ENCODE data around the gene PTPN13. TPM values are rescaled to one million over a fixed set of nuclear protein-coding genes. Genes with fewer than 3 reads are reported as not detected.

Gene PTPN13
- total RNA-seq, 3 donors from 2014 or later: 0.89 to 2.2 (median 0.92) TPM

DNA sequence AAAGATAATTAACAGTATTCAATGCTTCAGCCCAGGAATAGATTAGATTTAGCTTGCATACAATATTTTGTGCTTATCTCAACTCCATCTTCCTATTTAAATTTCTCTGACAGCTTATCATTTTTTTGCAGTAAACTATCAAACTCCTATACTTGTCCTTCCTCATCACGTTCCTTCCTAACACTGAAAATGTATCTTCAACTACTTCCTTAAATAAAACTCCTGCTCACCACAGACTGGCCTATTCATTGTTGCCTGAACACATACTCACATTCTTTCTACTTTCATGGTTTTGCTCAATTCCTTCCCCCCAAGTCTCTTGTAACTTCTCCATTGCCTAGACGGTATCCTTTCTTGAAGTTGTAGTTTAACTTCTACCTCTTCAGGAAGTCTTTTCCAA is 28.5 kb upstream of the PTPN13 start:
- H3K36me3 Mint-ChIP-seq (ENCODE audit: insufficient read depth): no peaks in the 10 kb centered on the region
- no peak for ATAC-seq
- H3K9me3 Mint-ChIP-seq: no peaks in the 10 kb centered on the region
- no peak overlapping the region for H3K4me3 Mint-ChIP-seq
- peaks cover 4% of the 10 kb centered on the region for H3K27me3 Mint-ChIP-seq (ENCODE audit: low read depth)
- no peak for DNase-seq
- H3K4me1 Mint-ChIP-seq (ENCODE audit: low read depth): no peaks in the 10 kb centered on the region

DNA sequence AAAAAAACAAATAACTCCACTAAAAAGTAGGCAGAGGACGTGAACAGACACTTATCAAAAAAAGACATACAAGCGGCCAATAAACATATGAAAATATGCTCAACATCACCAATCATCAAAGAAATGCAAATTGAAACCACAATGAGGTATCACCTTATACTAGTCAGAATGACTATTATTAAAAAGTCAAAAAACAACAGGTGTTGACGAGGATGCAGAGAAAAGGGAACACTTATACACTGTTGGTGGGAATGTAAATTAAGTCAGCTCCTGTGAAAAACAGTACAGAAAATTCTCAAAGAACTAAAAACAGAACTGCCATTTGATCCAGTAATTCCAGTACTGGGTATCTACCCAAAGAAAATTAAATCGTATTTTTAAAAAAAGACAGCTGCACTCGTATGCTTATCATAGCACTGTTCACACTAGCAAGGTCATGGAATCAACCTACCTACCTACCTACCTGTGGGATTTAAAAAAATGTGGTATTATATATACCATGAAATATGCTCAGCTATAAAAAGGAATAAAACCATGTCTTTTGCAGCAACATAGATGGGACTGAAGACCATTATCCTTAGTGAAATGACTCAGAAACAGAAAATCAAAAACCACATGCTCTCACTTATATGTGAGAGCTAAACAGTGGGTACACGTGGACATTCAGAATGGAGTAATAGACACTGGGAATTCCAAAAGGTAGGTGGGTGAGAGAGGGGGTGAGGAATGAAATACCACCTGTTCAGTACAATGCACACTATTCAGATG is 24.8 kb upstream of the PTPN13 start:
- Mint-ChIP-seq H3K4me1 (ENCODE audit: low read depth) (no peaks in the 10 kb centered on the region), H3K4me3 (no peak overlapping the region), H3K27me3 (ENCODE audit: low read depth) (no peaks in the 10 kb centered on the region), H3K9me3 (no peaks in the 10 kb centered on the region), H3K36me3 (ENCODE audit: insufficient read depth) (no peaks in the 10 kb centered on the region)
- peak in 1 of 2 donors; percentile 35 for ATAC-seq
- no peak for DNase-seq

DNA sequence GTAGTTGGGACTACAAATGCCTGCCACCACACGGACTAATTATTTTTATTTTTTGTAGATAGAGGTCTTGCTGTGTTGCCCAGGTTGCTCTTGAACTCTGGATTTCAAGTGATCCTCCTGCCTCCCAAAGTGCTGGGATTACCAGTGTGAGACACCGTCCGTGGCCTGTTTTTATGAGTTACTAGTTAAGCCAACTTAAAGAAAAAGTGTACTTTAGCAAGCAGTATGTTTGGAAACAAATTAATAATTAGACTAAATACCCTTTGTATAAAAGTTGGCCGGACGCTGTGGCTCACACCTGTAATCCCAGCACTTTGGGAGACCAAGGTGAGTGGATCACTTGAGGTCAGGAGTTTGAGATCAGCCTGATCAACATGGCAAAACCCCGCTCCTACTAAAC is 14.2 kb upstream of the PTPN13 start:
- Mint-ChIP-seq H3K9me3 (no peaks in the 10 kb centered on the region), H3K27me3 (ENCODE audit: low read depth) (peaks cover 1% of the 10 kb centered on the region), H3K36me3 (ENCODE audit: insufficient read depth) (no peaks in the 10 kb centered on the region), H3K4me1 (ENCODE audit: low read depth) (no peaks in the 10 kb centered on the region), H3K4me3 (no peak overlapping the region)
- ATAC-seq: no peak
- no peak for DNase-seq

DNA sequence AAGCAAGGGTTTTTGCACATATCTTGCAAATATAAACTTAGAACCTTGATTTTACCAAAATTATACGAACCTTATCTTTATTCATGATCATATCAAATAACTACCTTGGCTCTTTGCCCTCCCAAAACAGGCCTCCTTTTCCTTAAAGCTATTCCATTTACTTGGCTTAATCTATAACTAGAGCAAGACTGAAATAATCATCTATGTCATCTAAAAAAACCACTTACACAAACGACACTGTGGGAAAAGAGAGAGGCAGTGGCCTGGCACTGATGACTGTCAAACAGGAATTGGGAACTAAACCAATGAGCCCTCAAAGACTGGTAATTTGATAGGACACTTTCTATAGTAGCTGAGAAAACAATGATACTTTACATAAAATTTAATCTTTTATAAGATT is 11.7 kb upstream of the PTPN13 start:
- Mint-ChIP-seq H3K4me3 (no peak overlapping the region), H3K9me3 (no peaks in the 10 kb centered on the region), H3K4me1 (ENCODE audit: low read depth) (no peaks in the 10 kb centered on the region), H3K27me3 (ENCODE audit: low read depth) (no peaks in the 10 kb centered on the region), H3K36me3 (ENCODE audit: insufficient read depth) (no peaks in the 10 kb centered on the region)
- DNase-seq (no peak), ATAC-seq (no peak)

DNA sequence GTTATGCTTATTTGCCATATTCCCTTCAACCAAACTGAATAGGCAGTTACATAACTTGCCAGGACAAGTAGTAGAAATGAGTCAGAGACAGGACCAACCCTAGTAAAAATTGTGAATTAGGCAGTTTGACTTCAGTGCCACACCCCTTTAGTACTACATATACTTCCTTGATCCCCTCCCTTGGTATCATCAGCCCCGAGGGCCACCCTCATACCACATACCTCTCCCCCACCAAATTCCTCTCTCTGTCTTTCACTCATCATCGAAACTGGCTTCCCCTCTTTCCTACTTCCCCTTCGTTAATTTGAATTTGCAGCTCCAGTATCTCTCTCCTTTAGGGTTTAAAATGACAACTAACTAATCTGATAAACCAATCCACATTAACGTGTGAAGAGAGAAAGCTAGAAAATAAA is 7.9 kb upstream of the PTPN13 start:
- ATAC-seq (no peak), DNase-seq (no peak)
- no peaks in the 10 kb centered on the region for H3K27me3 Mint-ChIP-seq (ENCODE audit: low read depth)
- no peaks in the 10 kb centered on the region for H3K36me3 Mint-ChIP-seq (ENCODE audit: insufficient read depth)
- H3K9me3 Mint-ChIP-seq: no peaks in the 10 kb centered on the region
- no peaks in the 10 kb centered on the region for H3K4me1 Mint-ChIP-seq (ENCODE audit: low read depth)
- no peak overlapping the region for H3K4me3 Mint-ChIP-seq

DNA sequence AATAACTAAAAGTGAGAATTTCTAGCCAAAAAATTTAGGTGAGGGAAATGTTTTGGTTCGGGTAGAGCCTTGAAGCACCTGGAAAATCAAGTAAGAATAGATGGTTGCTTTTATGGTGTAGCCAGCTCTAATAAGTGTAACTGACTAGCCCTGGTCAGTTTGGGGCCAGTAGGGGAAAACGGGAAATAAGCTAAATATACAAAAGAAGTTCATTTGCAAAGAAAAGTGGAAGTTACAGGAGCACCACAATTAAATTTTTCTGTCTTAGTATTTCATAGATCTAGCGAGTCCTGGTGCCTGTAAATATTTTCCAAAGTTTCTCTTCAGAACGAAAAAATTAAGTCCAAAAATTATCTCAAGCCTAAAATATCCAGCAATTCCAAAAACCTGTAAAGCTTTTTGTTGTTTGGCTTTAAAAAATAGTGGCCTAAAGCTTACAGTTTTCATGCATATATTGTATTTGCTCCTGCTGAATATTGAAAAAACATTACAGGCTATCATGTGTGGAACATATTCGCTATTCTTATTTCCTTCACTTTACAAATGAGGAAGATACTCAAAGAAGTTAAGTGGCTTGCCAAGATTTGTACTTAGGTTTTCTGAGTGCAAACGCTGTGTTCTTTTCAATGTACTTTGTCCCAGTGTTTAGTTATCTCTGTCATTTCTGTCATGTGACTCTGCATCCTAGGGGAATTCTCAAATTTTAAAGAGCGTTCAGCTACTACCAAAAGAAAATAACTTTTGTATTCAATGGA is 7.3 kb upstream of the PTPN13 start:
- Mint-ChIP-seq H3K9me3 (no peaks in the 10 kb centered on the region), H3K4me3 (no peak overlapping the region), H3K4me1 (ENCODE audit: low read depth) (no peaks in the 10 kb centered on the region), H3K27me3 (ENCODE audit: low read depth) (no peaks in the 10 kb centered on the region), H3K36me3 (ENCODE audit: insufficient read depth) (no peaks in the 10 kb centered on the region)
- ATAC-seq (no peak), DNase-seq (no peak)

DNA sequence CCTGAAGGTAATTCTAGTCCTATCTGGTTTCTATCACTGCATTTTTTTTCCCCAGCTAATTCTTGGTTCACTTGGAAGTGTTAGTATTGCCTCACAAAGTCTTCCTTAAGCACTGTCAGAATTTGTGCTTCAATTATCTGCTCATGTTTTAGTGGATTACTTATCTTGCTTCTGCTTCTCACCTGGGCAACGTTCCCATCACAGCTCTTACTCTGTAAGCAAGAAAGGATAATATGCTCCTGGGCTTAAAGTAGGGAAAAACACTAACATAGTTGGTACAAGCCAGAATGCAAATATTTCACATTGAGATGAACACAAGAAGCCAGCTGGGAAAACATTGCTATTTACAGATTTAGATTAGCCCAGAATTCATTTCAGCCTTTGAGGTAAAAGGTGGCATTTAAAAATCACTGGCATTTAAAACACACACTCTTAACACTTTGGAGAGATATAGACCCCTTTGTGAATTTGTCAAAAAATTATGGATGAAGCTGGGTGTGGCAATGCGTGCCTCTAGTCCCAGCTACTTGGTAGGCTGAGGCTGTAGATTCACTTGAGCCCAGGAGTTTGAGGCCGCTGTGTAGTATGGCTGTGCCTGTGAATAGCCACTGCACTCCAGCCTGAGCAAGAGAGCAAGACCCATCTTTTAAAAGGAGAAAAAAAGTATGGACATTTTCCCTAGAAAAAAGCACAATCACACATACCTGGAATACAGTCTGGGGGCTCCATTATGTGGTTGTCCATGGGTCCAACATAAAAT is 6.6 kb upstream of the PTPN13 start:
- Mint-ChIP-seq H3K4me1 (ENCODE audit: low read depth) (no peaks in the 10 kb centered on the region), H3K4me3 (no peak overlapping the region), H3K9me3 (no peaks in the 10 kb centered on the region), H3K36me3 (ENCODE audit: insufficient read depth) (no peaks in the 10 kb centered on the region), H3K27me3 (ENCODE audit: low read depth) (peaks cover 5% of the 10 kb centered on the region)
- ATAC-seq (no peak), DNase-seq (no peak)

DNA sequence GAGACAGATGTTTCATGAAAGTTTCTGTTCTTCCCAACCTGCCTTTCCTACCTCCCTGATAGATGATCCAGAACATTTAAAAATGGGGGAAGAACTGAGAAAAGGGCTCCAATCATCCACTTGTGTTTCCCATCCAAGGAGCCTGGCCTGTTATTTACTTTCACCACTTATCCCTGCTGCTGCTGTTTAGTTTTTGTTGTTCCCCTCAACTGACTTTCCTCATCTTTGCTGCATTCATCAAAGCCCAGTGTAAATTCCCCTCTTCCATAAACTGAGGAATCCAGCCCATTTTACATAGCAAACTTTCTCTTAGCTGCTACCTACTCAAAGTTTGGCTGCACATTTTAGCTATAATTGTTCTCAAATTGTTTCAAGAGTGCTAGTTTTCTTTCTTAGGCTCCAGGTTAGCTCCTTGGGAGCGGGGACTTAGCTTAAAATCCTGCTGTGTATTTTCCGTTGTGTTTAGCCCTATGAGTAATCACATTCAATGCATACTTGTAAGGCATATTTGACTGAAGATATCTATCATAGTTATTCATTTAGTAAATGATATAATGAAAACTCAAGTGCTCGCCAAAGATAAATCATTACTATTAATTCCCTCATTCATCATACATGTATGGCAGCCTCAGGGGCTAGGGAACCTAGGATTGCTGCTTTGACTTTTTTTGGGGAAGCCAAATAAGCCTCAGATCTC is 1.4 kb upstream of the PTPN13 start:
- no peaks in the 10 kb centered on the region for H3K36me3 Mint-ChIP-seq (ENCODE audit: insufficient read depth)
- no peak overlapping the region for H3K4me3 Mint-ChIP-seq
- H3K27me3 Mint-ChIP-seq (ENCODE audit: low read depth): peaks cover 37% of the 10 kb centered on the region
- DNase-seq (no peak), ATAC-seq (no peak)
- no peaks in the 10 kb centered on the region for H3K9me3 Mint-ChIP-seq
- H3K4me1 Mint-ChIP-seq (ENCODE audit: low read depth): peaks cover 17% of the 10 kb centered on the region

DNA sequence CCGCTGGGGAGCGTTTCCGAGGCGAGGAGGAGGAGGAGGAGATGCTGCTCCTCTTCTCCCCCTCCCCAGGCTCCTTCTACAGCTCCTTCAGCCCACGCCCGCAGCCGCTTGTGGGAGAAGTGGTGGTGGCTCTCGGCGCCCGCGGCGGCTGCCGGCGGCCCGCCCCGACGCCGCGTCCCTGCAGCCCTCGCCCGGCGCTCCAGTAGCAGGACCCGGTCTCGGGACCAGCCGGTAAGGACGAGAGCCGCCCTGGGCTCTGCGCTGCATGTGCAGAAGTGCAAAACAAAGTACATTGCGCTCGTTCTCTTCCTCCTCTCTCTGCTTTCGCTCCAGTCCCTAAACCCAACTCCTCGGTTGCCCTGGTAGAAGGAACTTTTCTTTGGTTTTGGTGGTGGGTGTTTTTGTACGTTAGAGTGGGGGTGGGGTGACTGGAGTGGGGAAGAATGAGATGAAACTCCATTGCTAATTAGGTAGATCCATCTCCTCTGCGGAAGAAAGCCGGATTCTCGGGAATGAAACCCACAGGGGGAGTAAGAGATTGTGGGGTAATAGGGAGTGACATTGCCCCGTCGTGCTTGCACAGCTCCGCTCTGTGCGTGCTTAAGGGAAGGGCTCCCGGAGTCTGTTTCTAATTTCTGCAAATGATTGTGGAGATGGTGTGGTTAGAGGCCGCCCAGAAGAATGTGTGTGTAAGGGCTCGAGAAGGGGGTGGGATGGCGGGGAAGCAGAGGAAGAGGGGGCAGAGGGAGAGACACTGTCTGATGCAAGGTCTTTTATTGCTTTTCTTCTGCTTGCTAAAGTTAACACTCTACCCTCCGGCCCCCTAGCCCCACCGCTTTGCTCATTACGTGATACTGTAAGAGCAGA is 677 bp downstream of the PTPN13 start:
- no peaks in the 10 kb centered on the region for H3K36me3 Mint-ChIP-seq (ENCODE audit: insufficient read depth)

DNA sequence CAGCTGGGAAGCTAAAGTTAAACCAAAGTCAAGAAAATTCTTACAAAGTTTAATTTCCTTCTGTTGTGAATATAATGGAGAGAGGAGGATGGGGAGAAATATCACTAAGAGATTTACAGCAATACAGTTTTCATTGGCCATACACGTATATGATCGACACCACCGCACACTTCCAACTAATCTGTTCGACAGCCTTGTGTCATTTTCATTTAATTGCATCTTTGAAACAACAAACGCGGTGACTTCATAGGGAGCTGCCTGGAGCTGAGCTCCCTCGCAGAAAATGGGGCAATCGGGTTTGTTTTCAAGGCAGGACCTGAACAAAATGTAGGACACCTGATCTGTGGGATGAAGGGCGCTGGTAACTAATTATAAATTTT is 1.3 kb downstream of the PTPN13 start:
- H3K27me3 Mint-ChIP-seq (ENCODE audit: low read depth): peaks cover 41% of the 10 kb centered on the region
- ATAC-seq: no peak
- no peaks in the 10 kb centered on the region for H3K36me3 Mint-ChIP-seq (ENCODE audit: insufficient read depth)
- no peak for DNase-seq
- H3K4me3 Mint-ChIP-seq: peak overlapping the region; percentile 77
- H3K4me1 Mint-ChIP-seq (ENCODE audit: low read depth): peaks cover 17% of the 10 kb centered on the region
- H3K9me3 Mint-ChIP-seq: no peaks in the 10 kb centered on the region

More for the DNA sequence above, 677 bp downstream of the PTPN13 start:
- Mint-ChIP-seq H3K4me1 (ENCODE audit: low read depth) (peaks cover 17% of the 10 kb centered on the region), H3K4me3 (peak overlapping the region; percentile 77), H3K27me3 (ENCODE audit: low read depth) (peaks cover 41% of the 10 kb centered on the region), H3K9me3 (no peaks in the 10 kb centered on the region)
- ATAC-seq: peak; percentile 39 to 57
- DNase-seq: no peak

DNA sequence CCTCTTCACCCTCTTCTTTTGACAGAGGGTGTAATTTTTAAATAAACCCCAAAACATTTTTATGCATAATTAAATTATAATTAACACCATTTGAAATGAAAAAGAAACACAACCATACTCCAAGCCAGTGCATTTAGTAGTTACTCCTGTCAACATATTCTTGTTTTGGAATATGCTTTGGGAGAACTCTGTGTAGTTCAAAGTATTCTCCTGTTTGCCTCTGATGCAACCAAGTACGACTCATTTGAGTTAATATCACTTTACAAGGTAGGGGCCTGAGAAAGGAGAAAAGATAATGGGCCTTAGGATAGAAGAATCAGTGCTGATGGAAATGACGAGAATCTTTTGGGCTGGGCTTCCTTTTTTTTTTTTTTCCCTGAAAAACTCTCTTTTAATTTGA is 2.7 kb downstream of the PTPN13 start:
- DNase-seq: no peak
- no peaks in the 10 kb centered on the region for H3K36me3 Mint-ChIP-seq (ENCODE audit: insufficient read depth)
- no peaks in the 10 kb centered on the region for H3K9me3 Mint-ChIP-seq
- H3K4me1 Mint-ChIP-seq (ENCODE audit: low read depth): peaks cover 17% of the 10 kb centered on the region
- ATAC-seq: no peak
- H3K27me3 Mint-ChIP-seq (ENCODE audit: low read depth): peaks cover 41% of the 10 kb centered on the region
- no peak overlapping the region for H3K4me3 Mint-ChIP-seq

DNA sequence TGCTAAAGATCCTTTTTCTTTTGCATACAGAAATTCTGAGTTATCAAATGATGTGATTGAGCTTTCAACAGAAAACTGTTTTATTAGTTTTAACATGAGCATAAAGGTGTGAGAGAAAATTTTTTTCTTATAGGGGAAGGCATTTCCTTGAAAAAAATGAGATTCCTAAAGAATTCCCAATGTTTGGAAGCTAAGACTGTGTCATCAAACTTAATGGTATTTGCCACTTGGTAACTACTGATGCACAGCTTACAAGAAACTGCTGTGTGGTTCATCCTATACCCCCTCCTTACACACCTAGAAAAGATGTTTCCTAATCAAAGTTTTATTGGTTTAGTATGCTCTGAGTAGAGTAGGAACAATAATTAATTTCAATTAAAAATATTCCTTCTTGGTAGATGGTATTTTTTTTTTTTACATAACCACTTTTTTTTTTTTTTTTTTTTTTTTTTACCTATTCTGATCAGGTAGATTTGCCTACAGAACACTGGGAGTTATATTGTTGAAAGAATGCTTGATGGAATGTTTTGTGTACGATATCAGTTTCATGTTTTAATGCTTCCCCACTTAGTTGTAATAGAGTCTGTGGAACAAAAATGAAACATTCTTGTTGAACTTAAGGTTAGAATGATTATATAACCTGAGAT is 6.0 kb downstream of the PTPN13 start:
- Mint-ChIP-seq H3K9me3 (no peaks in the 10 kb centered on the region), H3K4me1 (ENCODE audit: low read depth) (peaks cover 8% of the 10 kb centered on the region), H3K36me3 (ENCODE audit: insufficient read depth) (no peaks in the 10 kb centered on the region), H3K27me3 (ENCODE audit: low read depth) (peaks cover 20% of the 10 kb centered on the region), H3K4me3 (no peak overlapping the region)
- no peak for DNase-seq
- no peak for ATAC-seq

DNA sequence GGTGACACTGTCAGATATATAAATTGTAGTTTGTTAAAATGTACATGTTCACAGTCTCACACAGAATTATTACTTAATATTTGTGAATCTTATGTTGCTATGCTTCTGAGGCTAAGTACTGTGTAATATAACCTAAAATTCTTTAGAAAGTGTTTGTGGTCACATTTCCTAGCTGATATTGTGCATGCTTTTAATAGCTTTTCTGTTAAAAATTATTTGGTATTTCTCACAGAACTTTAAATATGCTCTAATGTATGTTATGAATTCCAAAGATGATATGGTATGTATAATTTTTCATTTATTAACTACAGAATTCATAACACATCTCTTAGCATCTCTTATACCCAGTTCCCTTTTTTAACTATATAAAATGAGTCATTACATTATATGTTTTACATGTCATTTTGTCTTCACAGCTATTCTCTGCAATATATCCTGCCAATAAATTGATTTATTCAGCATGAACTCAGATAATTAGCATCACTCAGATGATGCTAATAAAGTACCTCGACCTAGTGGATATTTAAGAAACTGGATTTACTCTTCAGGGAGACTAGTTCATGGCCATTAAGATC is 9.3 kb downstream of the PTPN13 start:
- no peak for DNase-seq
- Mint-ChIP-seq H3K36me3 (ENCODE audit: insufficient read depth) (no peaks in the 10 kb centered on the region), H3K9me3 (no peaks in the 10 kb centered on the region), H3K4me3 (no peak overlapping the region), H3K4me1 (ENCODE audit: low read depth) (no peaks in the 10 kb centered on the region), H3K27me3 (ENCODE audit: low read depth) (peaks cover 3% of the 10 kb centered on the region)
- no peak for ATAC-seq
